ENCODE data around the gene CLCN4. TPM values are rescaled to one million over a fixed set of nuclear protein-coding genes. Genes with fewer than 3 reads are reported as not detected.

Gene CLCN4
- total RNA-seq, 6 donors from 2014 or later = 5.2 to 26.3 (median 11.7) TPM

DNA sequence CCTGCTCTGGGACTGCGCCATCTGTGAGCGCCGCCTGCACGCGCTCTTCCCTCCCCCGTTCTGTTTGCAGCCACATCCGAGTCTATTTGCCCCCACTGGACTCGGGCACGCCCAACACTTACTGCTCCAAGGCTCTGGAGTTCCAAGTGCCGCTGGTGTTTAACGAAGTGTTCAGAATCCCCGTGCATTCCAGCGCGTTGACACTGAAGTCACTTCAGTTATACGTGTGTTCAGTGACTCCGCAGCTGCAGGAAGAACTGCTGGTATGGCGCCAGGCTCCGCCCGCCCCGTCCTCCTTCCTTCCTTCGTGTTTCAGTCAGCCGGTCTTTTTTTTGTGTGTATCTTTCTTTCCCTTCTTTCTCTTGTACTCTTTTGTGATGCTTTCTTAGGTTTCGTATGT lies 30.7 kb upstream of the CLCN4 start:
- peak; percentile 60 to 77 for DNase-seq
- Histone ChIP-seq H3K4me3 (no peak overlapping the region), H3K27me3 (no peaks in the 10 kb centered on the region), H3K36me3 (peaks cover 0 to 45% (median 16%) of the 10 kb centered on the region in 4 donors), H3K4me1 (peaks cover 1 to 12% (median 6%) of the 10 kb centered on the region in 4 donors), H3K9me3 (no peaks in the 10 kb centered on the region), H3K27ac (no peak overlapping the region)
- WGBS, 2 donors = 59 to 68% methylated on average over 9 to 23 of the region's 23 CpGs
- peak in 1 of 2 donors; percentile 67 for ATAC-seq (ENCODE audit: low FRiP score in 2 of 2)
- TF ChIP-seq EP300 (IDR thresholded peaks at IDR 0.05) (no peak), POLR2AphosphoS5 (IDR thresholded peaks at IDR 0.05) (no peak), POLR2A (IDR thresholded peaks at IDR 0.05) (no peak)
- TF ChIP-seq, protein P1, sequence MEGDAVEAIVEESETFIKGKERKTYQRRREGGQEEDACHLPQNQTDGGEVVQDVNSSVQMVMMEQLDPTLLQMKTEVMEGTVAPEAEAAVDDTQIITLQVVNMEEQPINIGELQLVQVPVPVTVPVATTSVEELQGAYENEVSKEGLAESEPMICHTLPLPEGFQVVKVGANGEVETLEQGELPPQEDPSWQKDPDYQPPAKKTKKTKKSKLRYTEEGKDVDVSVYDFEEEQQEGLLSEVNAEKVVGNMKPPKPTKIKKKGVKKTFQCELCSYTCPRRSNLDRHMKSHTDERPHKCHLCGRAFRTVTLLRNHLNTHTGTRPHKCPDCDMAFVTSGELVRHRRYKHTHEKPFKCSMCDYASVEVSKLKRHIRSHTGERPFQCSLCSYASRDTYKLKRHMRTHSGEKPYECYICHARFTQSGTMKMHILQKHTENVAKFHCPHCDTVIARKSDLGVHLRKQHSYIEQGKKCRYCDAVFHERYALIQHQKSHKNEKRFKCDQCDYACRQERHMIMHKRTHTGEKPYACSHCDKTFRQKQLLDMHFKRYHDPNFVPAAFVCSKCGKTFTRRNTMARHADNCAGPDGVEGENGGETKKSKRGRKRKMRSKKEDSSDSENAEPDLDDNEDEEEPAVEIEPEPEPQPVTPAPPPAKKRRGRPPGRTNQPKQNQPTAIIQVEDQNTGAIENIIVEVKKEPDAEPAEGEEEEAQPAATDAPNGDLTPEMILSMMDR (IDR thresholded peaks at IDR 0.05) = no peak

GRCh38 chrX:10126834-10127233 lies 29.9 kb upstream of the CLCN4 start:
- 91 to 92% methylated on average over 7 to 10 of the region's 10 CpGs for WGBS, 2 donors
- Histone ChIP-seq H3K9me3 (no peaks in the 10 kb centered on the region), H3K36me3 (peaks cover 0 to 49% (median 16%) of the 10 kb centered on the region in 4 donors), H3K4me1 (peaks cover 0 to 7% (median 3%) of the 10 kb centered on the region in 4 donors), H3K4me3 (no peak overlapping the region), H3K27me3 (no peaks in the 10 kb centered on the region), H3K27ac (no peak overlapping the region)
- ATAC-seq (ENCODE audit: low FRiP score in 2 of 2) (no peak), DNase-seq (no peak)
- no peak for TF ChIP-seq POLR2A (IDR thresholded peaks at IDR 0.05)
- TF ChIP-seq POLR2AphosphoS5 (IDR thresholded peaks at IDR 0.05) = no peak
- TF ChIP-seq EP300 (IDR thresholded peaks at IDR 0.05) = no peak
- TF ChIP-seq, protein P1 (IDR thresholded peaks at IDR 0.05) = no peak

DNA sequence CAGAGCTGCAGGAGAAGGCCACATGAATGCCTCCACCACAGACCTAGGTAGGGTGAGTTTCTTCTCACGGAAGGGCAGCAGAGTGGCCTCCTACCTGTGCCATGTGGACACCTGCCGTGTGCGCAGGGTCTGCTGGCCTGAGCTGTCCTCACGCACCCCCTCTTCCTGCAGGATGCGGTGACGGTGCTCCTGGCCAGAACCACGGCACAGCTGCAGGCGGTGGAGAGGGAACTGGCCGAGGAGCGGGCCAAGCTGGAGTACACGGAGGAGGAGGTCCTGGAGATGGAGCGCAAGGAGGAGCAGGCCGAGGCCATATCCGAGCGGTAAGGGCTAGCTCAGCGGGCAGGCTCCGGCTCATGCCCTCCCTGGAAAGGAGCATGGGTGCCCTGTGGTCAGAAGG lies 28.4 kb upstream of the CLCN4 start:
- H3K36me3 ChIP-seq = peaks cover 0 to 43% (median 16%) of the 10 kb centered on the region in 4 donors
- no peak overlapping the region for H3K4me3 ChIP-seq
- H3K4me1 ChIP-seq = peaks cover 0 to 7% (median 3%) of the 10 kb centered on the region in 4 donors
- DNase-seq (no peak), ATAC-seq (ENCODE audit: low FRiP score in 2 of 2) (no peak)
- whole genome bisulfite sequencing, 2 donors = 93% methylated on average over 17 of the region's 17 CpGs; no CpG with 5 or more reads in 1 of the 2 donors
- no peaks in the 10 kb centered on the region for H3K9me3 ChIP-seq
- H3K27ac ChIP-seq = no peak overlapping the region
- TF ChIP-seq POLR2AphosphoS5 (IDR thresholded peaks at IDR 0.05) = no peak
- TF ChIP-seq POLR2A (IDR thresholded peaks at IDR 0.05) = no peak
- no peak for TF ChIP-seq EP300 (IDR thresholded peaks at IDR 0.05)
- TF ChIP-seq, protein P1 (IDR thresholded peaks at IDR 0.05) = no peak
- H3K27me3 ChIP-seq = no peaks in the 10 kb centered on the region

- ATAC-seq (ENCODE audit: low FRiP score in 2 of 2) (no peak), DNase-seq (no peak)
- TF ChIP-seq, protein P1 (IDR thresholded peaks at IDR 0.05) = no peak
- no peak for TF ChIP-seq POLR2A (IDR thresholded peaks at IDR 0.05)
- TF ChIP-seq EP300 (IDR thresholded peaks at IDR 0.05) = no peak
- no peak for TF ChIP-seq POLR2AphosphoS5 (IDR thresholded peaks at IDR 0.05)
- Histone ChIP-seq H3K27ac (no peak overlapping the region), H3K27me3 (no peaks in the 10 kb centered on the region), H3K9me3 (no peaks in the 10 kb centered on the region), H3K4me3 (no peak overlapping the region), H3K4me1 (peaks cover 0 to 7% (median 3%) of the 10 kb centered on the region in 4 donors), H3K36me3 (peaks cover 0 to 38% (median 20%) of the 10 kb centered on the region in 4 donors)
- 92 to 100% methylated on average over 2 to 12 of the region's 12 CpGs for WGBS, 2 donors
These were observed 27.5 kb upstream of the CLCN4 start for GRCh38 chrX:10129229-10129628.

GRCh38 chrX:10130354-10130753 lies 26.4 kb upstream of the CLCN4 start:
- H3K36me3 ChIP-seq = peaks cover 0 to 46% (median 23%) of the 10 kb centered on the region in 4 donors
- ATAC-seq (ENCODE audit: low FRiP score in 2 of 2) (no peak), DNase-seq (no peak)
- TF ChIP-seq EP300 (IDR thresholded peaks at IDR 0.05) (no peak), POLR2A (IDR thresholded peaks at IDR 0.05) (no peak), POLR2AphosphoS5 (IDR thresholded peaks at IDR 0.05) (no peak)
- TF ChIP-seq, protein P1 (IDR thresholded peaks at IDR 0.05) = no peak
- no peaks in the 10 kb centered on the region for H3K9me3 ChIP-seq
- WGBS, 2 donors = 59 to 77% methylated on average over 2 to 3 of the region's 3 CpGs
- H3K4me3 ChIP-seq = no peak overlapping the region
- no peak overlapping the region for H3K27ac ChIP-seq
- H3K27me3 ChIP-seq = no peaks in the 10 kb centered on the region
- H3K4me1 ChIP-seq = peaks cover 0 to 7% (median 2%) of the 10 kb centered on the region in 4 donors

Data from upper lobe of left lung (tissue), 6 donors.